WTC11 (cell line): Measurements from ENCODE around the gene C12orf75. TPM values are rescaled to one million over a fixed set of nuclear protein-coding genes. Genes with fewer than 3 reads are reported as not detected.
A peak's percentile ranks its signal among the peaks of the same experiment; 100 is the strongest.

Source experiments
- ATAC-seq: fragments of 200-7000 bp; cut with Tn5 transposase; 2 replicates; pipeline ENCODE4 v1.10.0; 2021; ENCODE audit warnings: mild to moderate bottlenecking, moderate library complexity
- CTCF ChIA-PET: fragments of 300-600 bp; sonication (Branson Sonifier 250); formaldehyde crosslinking; loops from one replicate; lab custom pipeline; 2021; ENCODE audit warnings: antibody characterized with exemption; lab: Charles Lee
- POLR2A ChIA-PET: fragments of 350-600 bp; sonication (Branson Sonifier 250); formaldehyde crosslinking; loops from one replicate; lab custom pipeline; 2021; ENCODE audit warnings: antibody characterized with exemption; lab: Charles Lee
- DNase-seq: peaks from one replicate; pipeline ENCODE4 v3.0.0; 2021; ENCODE audit warnings: low spot score
- H3K27ac Mint-ChIP-seq: 2 replicates; pipeline ENCODE4 v1.8.0; 2021; ENCODE audit warnings: mixed read lengths
- H3K27me3 Mint-ChIP-seq: 2 replicates; pipeline ENCODE4 v1.8.0; 2021; ENCODE audit warnings: low read depth, mild to moderate bottlenecking, moderate library complexity, mixed read lengths
- H3K36me3 Mint-ChIP-seq: 2 replicates; pipeline ENCODE4 v1.8.0; 2021; ENCODE audit warnings: mixed read lengths
- H3K4me1 Mint-ChIP-seq: 2 replicates; pipeline ENCODE4 v1.8.0; 2022; ENCODE audit warnings: mixed read lengths
- H3K4me3 Mint-ChIP-seq: 2 replicates; pipeline ENCODE4 v1.8.0; 2021; ENCODE audit warnings: mild to moderate bottlenecking, moderate library complexity, mixed read lengths
- H3K9me3 Mint-ChIP-seq: 2 replicates; pipeline ENCODE4 v1.8.0; 2021; ENCODE audit warnings: mixed read lengths
- CBFB ChIP-seq: sonication (generic); formaldehyde crosslinking; IDR thresholded peaks from 2 replicates; pipeline ENCODE4 v1.8.1; 2022; ENCODE audit warnings: mild to moderate bottlenecking, low read depth, missing genetic modification reagents
- CREM ChIP-seq: sonication (generic); formaldehyde crosslinking; IDR thresholded peaks from 2 replicates; pipeline ENCODE4 v1.8.1; 2022; ENCODE audit warnings: mild to moderate bottlenecking, missing genetic modification reagents, moderate library complexity
- EMX1 ChIP-seq: fragments of 250-450 bp; sonication (Bioruptor Pico); IDR thresholded peaks from 2 replicates; pipeline ENCODE4 v1.8.0; 2021; ENCODE audit warnings: mild to moderate bottlenecking
- GRHL2 ChIP-seq: fragments of 250-450 bp; sonication (Bioruptor Pico); IDR thresholded peaks from 2 replicates; pipeline ENCODE4 v1.8.0; 2022; ENCODE audit warnings: mild to moderate bottlenecking, moderate library complexity; ENCODE audit not compliant: insufficient replicate concordance, severe bottlenecking
- HMGA2 ChIP-seq: fragments of 250-450 bp; sonication (Bioruptor Pico); IDR thresholded peaks from 2 replicates; pipeline ENCODE4 v1.4.0; 2021; ENCODE audit warnings: mild to moderate bottlenecking, moderate library complexity
- IRF2 ChIP-seq: sonication (generic); formaldehyde crosslinking; IDR thresholded peaks from 2 replicates; pipeline ENCODE4 v1.8.0; 2022; ENCODE audit warnings: low read depth, missing genetic modification reagents, borderline replicate concordance
- JUN ChIP-seq: sonication (generic); formaldehyde crosslinking; IDR thresholded peaks from 2 replicates; pipeline ENCODE4 v1.8.0; 2023; ENCODE audit warnings: mild to moderate bottlenecking, missing genetic modification reagents
- NFATC4 ChIP-seq: fragments of 250-450 bp; sonication (Bioruptor Pico); IDR thresholded peaks from 2 replicates; pipeline ENCODE4 v1.9.0; 2021; ENCODE audit warnings: mild to moderate bottlenecking
- RORB ChIP-seq: fragments of 250-450 bp; sonication (Bioruptor Pico); IDR thresholded peaks from 2 replicates; pipeline ENCODE4 v1.9.0; 2021; ENCODE audit warnings: mild to moderate bottlenecking
- SOX15 ChIP-seq: fragments of 250-450 bp; sonication (Bioruptor Pico); IDR thresholded peaks from 2 replicates; pipeline ENCODE4 v1.9.0; 2021; ENCODE audit warnings: mild to moderate bottlenecking
- TEAD1 ChIP-seq: sonication (generic); formaldehyde crosslinking; IDR thresholded peaks from 2 replicates; pipeline ENCODE4 v1.8.0; 2022; ENCODE audit warnings: mild to moderate bottlenecking, missing genetic modification reagents
- ZNF232 ChIP-seq: sonication (generic); formaldehyde crosslinking; IDR thresholded peaks from 2 replicates; pipeline ENCODE4 v1.8.0; 2022; ENCODE audit warnings: mild to moderate bottlenecking, missing genetic modification reagents
- ZNF263 ChIP-seq: sonication (generic); formaldehyde crosslinking; IDR thresholded peaks from 2 replicates; pipeline ENCODE4 v1.8.1; 2022; ENCODE audit warnings: low read depth, mild to moderate bottlenecking, moderate library complexity, missing genetic modification reagents
- total RNA-seq: library from RNA; stranded (reverse); gene quantifications from 3 replicates; pipeline ENCODE4 v1.2.3, GENCODE V29; 2021
- TF ChIP-seq, protein P1 (sequence below): sonication (generic); formaldehyde crosslinking; IDR thresholded peaks from 2 replicates; pipeline ENCODE4 v1.8.1; 2023; ENCODE audit warnings: mild to moderate bottlenecking, missing genetic modification reagents, moderate library complexity
- TF ChIP-seq, protein P2 (sequence below): fragments of 200-600 bp; IDR thresholded peaks from 2 replicates; pipeline ENCODE4 v1.8.0; 2022; ENCODE audit warnings: antibody characterized with exemption
- TF ChIP-seq, protein P3 (sequence below): fragments of 250-450 bp; sonication (Bioruptor Pico); IDR thresholded peaks from 2 replicates; pipeline ENCODE4 v1.8.0; 2021; ENCODE audit warnings: mild to moderate bottlenecking
- TF ChIP-seq, protein P4 (sequence below): sonication (generic); formaldehyde crosslinking; conservative IDR thresholded peaks from 2 replicates; pipeline ENCODE4 v1.8.1; 2023; ENCODE audit warnings: mild to moderate bottlenecking, low read depth, missing genetic modification reagents, moderate library complexity
- TF ChIP-seq, protein P5 (sequence below): sonication (generic); formaldehyde crosslinking; IDR thresholded peaks from 2 replicates; pipeline ENCODE4 v1.8.1; 2022; ENCODE audit warnings: mild to moderate bottlenecking, moderate library complexity, missing genetic modification reagents
- TF ChIP-seq, protein P6 (sequence below): sonication (generic); formaldehyde crosslinking; IDR thresholded peaks from 2 replicates; pipeline ENCODE4 v1.8.0; 2022; ENCODE audit warnings: mild to moderate bottlenecking, missing genetic modification reagents

Gene C12orf75
- total RNA-seq, 1 experiment from 2014 or later = 25.5 TPM

DNA sequence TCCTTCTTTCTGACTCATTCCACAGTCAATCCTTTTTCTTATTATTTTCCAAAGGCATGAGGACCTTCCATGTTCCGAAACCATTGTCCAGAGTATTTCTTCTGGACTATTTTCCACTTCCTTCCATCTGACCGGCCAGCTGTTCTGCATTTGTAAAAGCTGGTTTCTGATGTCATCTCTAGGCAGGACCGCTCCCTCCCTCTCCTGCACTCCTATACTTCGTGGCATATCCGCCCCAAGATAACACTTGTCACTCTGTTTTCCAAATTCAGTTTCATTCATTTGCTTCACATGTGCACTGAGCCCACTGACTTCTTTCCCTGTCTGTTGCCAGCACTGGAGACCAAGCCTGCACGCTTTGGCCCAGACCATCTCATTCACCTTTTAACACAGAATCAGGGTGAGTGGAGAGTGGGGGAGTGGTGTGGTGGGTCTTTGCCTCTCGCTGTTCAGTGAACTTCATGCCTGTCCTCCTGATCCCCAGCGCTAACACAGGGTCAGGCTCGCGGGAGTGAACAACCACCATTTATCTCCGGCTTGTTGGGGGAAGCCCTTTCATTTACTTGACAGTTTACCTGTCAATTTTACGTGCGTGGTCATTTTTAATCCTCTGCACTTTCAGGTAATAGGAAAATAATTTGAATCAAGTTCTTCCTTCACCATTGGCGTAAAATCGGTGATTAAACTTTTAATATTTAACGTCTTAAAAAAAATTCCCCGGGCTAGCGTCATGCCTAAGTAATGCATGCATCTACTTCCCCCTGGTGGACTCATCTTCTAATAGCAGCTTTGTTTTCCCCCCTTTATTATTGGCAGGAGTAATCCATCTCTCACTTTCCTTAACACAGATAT lies 52.5 kb downstream of the C12orf75 start:
- Mint-ChIP-seq H3K36me3 (no peaks in the 10 kb centered on the region), H3K4me3 (no peak overlapping the region), H3K9me3 (no peaks in the 10 kb centered on the region), H3K4me1 (no peaks in the 10 kb centered on the region), H3K27ac (no peak overlapping the region), H3K27me3 (no peaks in the 10 kb centered on the region)
- ATAC-seq (peak; percentile 80), DNase-seq (peak; percentile 15)
- TF ChIP-seq, protein P1, sequence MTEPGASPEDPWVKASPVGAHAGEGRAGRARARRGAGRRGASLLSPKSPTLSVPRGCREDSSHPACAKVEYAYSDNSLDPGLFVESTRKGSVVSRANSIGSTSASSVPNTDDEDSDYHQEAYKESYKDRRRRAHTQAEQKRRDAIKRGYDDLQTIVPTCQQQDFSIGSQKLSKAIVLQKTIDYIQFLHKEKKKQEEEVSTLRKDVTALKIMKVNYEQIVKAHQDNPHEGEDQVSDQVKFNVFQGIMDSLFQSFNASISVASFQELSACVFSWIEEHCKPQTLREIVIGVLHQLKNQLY (CRISPR knock-in tag) = no peak
- TF ChIP-seq, protein P2, sequence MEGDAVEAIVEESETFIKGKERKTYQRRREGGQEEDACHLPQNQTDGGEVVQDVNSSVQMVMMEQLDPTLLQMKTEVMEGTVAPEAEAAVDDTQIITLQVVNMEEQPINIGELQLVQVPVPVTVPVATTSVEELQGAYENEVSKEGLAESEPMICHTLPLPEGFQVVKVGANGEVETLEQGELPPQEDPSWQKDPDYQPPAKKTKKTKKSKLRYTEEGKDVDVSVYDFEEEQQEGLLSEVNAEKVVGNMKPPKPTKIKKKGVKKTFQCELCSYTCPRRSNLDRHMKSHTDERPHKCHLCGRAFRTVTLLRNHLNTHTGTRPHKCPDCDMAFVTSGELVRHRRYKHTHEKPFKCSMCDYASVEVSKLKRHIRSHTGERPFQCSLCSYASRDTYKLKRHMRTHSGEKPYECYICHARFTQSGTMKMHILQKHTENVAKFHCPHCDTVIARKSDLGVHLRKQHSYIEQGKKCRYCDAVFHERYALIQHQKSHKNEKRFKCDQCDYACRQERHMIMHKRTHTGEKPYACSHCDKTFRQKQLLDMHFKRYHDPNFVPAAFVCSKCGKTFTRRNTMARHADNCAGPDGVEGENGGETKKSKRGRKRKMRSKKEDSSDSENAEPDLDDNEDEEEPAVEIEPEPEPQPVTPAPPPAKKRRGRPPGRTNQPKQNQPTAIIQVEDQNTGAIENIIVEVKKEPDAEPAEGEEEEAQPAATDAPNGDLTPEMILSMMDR = peak; percentile 35
- POLR2A ChIA-PET = no interaction called here
- CTCF ChIA-PET = interaction anchor here (0.5 to 1.8 kb wide), 12 partner anchors 8 to 183 kb away, joined by 3 to 8 read pairs (median 4); partner anchors contain the start of gene APPL2

DNA sequence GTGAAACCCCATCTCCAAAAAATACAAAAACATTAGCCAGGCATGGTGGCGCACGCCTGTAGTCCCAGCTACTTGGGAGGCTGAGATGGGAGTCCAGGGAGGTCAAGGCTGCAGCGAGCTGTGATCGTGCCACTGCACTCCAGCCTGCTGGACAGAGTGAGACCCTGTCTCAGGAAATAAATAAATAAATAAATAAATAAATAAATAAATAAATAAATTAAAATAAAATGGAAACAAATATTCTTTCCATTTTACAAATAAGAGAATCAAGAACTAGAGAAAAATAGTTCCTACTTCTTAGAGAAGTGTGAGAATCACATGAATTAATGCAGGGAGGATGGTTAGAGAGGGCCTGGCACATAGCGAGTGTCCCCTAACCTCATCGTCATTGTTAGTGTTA lies 53.7 kb downstream of the C12orf75 start:
- H3K4me3 Mint-ChIP-seq = no peak overlapping the region
- no peak for ATAC-seq
- TF ChIP-seq CBFB (CRISPR knock-in tag) = no peak
- TF ChIP-seq TEAD1 (CRISPR knock-in tag) = no peak
- peak; percentile 80 for TF ChIP-seq HMGA2 (CRISPR knock-in tag)
- no peak for TF ChIP-seq IRF2 (CRISPR knock-in tag)
- TF ChIP-seq, all 79 proteins: peak for 1
- POLR2A ChIA-PET = no interaction called here
- no peak for DNase-seq
- Mint-ChIP-seq H3K36me3 (no peaks in the 10 kb centered on the region), H3K4me1 (no peaks in the 10 kb centered on the region), H3K27ac (no peak overlapping the region), H3K9me3 (no peaks in the 10 kb centered on the region), H3K27me3 (no peaks in the 10 kb centered on the region)
- CTCF ChIA-PET = interaction anchor here (0.6 to 1.3 kb wide), 4 partner anchors 8 to 725 kb away, joined by 3 to 5 read pairs (median 4); no protein-coding TSS in a partner anchor

DNA sequence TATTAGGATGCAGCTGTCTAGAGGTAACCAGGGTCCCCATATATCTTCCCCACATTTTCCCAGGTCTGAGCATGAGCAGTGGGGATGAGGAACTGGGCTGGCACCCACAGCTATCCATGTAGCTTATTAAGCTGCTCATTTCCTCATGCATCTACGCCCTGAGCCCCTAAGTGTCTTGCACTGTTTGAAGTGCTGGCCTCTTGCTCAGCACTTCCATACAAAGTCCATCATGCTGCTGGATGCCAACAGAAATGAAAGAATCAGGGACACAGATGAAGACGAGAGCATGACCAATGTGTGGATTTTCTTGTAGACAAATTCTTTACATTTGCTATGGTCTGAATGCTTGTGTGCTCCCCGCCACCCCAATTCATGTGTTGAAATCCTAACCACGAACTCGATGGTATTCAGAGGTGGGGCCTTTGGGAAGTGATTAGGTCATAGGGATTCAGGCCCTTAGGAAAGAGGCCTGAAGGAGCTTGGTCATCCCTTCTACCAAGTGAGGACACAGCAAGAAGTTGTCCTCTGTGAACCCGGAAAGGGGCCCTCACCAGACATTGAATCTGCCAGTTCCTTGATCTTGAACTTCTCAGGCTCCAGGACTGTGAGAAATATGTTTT lies 54.5 kb downstream of the C12orf75 start:
- CTCF ChIA-PET = no interaction called here
- H3K9me3 Mint-ChIP-seq = no peaks in the 10 kb centered on the region
- TF ChIP-seq, protein P3, sequence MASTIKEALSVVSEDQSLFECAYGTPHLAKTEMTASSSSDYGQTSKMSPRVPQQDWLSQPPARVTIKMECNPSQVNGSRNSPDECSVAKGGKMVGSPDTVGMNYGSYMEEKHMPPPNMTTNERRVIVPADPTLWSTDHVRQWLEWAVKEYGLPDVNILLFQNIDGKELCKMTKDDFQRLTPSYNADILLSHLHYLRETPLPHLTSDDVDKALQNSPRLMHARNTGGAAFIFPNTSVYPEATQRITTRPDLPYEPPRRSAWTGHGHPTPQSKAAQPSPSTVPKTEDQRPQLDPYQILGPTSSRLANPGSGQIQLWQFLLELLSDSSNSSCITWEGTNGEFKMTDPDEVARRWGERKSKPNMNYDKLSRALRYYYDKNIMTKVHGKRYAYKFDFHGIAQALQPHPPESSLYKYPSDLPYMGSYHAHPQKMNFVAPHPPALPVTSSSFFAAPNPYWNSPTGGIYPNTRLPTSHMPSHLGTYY (CRISPR knock-in tag) = no peak
- TF ChIP-seq, protein P4, sequence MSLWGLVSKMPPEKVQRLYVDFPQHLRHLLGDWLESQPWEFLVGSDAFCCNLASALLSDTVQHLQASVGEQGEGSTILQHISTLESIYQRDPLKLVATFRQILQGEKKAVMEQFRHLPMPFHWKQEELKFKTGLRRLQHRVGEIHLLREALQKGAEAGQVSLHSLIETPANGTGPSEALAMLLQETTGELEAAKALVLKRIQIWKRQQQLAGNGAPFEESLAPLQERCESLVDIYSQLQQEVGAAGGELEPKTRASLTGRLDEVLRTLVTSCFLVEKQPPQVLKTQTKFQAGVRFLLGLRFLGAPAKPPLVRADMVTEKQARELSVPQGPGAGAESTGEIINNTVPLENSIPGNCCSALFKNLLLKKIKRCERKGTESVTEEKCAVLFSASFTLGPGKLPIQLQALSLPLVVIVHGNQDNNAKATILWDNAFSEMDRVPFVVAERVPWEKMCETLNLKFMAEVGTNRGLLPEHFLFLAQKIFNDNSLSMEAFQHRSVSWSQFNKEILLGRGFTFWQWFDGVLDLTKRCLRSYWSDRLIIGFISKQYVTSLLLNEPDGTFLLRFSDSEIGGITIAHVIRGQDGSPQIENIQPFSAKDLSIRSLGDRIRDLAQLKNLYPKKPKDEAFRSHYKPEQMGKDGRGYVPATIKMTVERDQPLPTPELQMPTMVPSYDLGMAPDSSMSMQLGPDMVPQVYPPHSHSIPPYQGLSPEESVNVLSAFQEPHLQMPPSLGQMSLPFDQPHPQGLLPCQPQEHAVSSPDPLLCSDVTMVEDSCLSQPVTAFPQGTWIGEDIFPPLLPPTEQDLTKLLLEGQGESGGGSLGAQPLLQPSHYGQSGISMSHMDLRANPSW (CRISPR knock-in tag) = no peak
- TF ChIP-seq, protein P5, sequence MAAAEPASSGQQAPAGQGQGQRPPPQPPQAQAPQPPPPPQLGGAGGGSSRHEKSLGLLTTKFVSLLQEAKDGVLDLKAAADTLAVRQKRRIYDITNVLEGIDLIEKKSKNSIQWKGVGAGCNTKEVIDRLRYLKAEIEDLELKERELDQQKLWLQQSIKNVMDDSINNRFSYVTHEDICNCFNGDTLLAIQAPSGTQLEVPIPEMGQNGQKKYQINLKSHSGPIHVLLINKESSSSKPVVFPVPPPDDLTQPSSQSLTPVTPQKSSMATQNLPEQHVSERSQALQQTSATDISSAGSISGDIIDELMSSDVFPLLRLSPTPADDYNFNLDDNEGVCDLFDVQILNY (CRISPR knock-in tag) = no peak
- TF ChIP-seq JUN (CRISPR knock-in tag) (no peak), CREM (CRISPR knock-in tag) (no peak), ZNF232 (no peak), GRHL2 (CRISPR knock-in tag) (no peak), RORB (CRISPR knock-in tag) (no peak), SOX15 (CRISPR knock-in tag) (no peak), EMX1 (CRISPR knock-in tag) (no peak), ZNF263 (no peak), NFATC4 (no peak), HMGA2 (CRISPR knock-in tag) (no peak)
- TF ChIP-seq, protein P6, sequence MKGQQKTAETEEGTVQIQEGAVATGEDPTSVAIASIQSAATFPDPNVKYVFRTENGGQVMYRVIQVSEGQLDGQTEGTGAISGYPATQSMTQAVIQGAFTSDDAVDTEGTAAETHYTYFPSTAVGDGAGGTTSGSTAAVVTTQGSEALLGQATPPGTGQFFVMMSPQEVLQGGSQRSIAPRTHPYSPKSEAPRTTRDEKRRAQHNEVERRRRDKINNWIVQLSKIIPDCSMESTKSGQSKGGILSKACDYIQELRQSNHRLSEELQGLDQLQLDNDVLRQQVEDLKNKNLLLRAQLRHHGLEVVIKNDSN (CRISPR knock-in tag) = no peak

More for the DNA sequence above, 54.5 kb downstream of the C12orf75 start:
- no peak overlapping the region for H3K27ac Mint-ChIP-seq
- ATAC-seq = no peak
- DNase-seq = no peak
- H3K27me3 Mint-ChIP-seq = no peaks in the 10 kb centered on the region
- H3K4me3 Mint-ChIP-seq = no peak overlapping the region
- no peaks in the 10 kb centered on the region for H3K4me1 Mint-ChIP-seq
- POLR2A ChIA-PET = no interaction called here
- H3K36me3 Mint-ChIP-seq = no peaks in the 10 kb centered on the region
